Astrocyte (in vitro differentiated cells and primary cell): Measurements from ENCODE around the gene FASN. TPM values are rescaled to one million over a fixed set of nuclear protein-coding genes. Genes with fewer than 3 reads are reported as not detected.

ENCODE experiments used
- DNase-seq: peaks from one replicate; pipeline ENCODE4 v3.0.0-alpha.2; 2010; ENCODE audit warnings: low read depth
- FAIRE-seq: peaks from 2 replicates; lab custom pipeline; 2011; peaks lifted over from hg19 to GRCh38; lab: Jason Lieb, UNC
- H2AFZ ChIP-seq: 2 replicates; pipeline ENCODE4 v1.6.0; 2012; ENCODE audit warnings: low read depth, low read length, inconsistent platforms
- H3K27ac ChIP-seq: 2 replicates; pipeline ENCODE4 v1.5.1; 2011; ENCODE audit warnings: low read depth, low read length, inconsistent platforms
- H3K27me3 ChIP-seq: 2 replicates; pipeline ENCODE4 v1.6.0; 2011; ENCODE audit warnings: low read length, inconsistent platforms; ENCODE audit not compliant: insufficient read depth
- H3K36me3 ChIP-seq: 2 replicates; pipeline ENCODE4 v1.5.1; 2011; ENCODE audit warnings: low read length, inconsistent platforms; ENCODE audit not compliant: insufficient read depth
- H3K4me1 ChIP-seq: 2 replicates; pipeline ENCODE4 v1.5.1; 2011; ENCODE audit warnings: low read length, inconsistent platforms; ENCODE audit not compliant: insufficient read depth
- H3K4me2 ChIP-seq: 2 replicates; pipeline ENCODE4 v1.6.0; 2012; ENCODE audit warnings: low read length, inconsistent platforms
- H3K4me3 ChIP-seq: 2 replicates; pipeline ENCODE4 v1.5.1; 2011; ENCODE audit warnings: low read depth, mild to moderate bottlenecking, low read length, inconsistent platforms; ENCODE audit not compliant: insufficient read depth
- H3K79me2 ChIP-seq: 2 replicates; pipeline ENCODE4 v1.6.0; 2012; ENCODE audit warnings: mild to moderate bottlenecking, low read length, inconsistent platforms; ENCODE audit not compliant: insufficient read depth
- H3K9ac ChIP-seq: 2 replicates; pipeline ENCODE4 v1.6.0; 2012; ENCODE audit warnings: mild to moderate bottlenecking, low read length, inconsistent platforms
- H3K9me3 ChIP-seq: 2 replicates; pipeline ENCODE4 v1.5.1; 2012; ENCODE audit warnings: low read depth, mild to moderate bottlenecking, low read length, inconsistent platforms; ENCODE audit not compliant: insufficient read depth
- H4K20me1 ChIP-seq: 2 replicates; pipeline ENCODE4 v1.6.0; 2012; ENCODE audit warnings: low read length, inconsistent platforms; ENCODE audit not compliant: insufficient read depth
- H3K27ac Mint-ChIP-seq: one replicate; pipeline ENCODE4 v1.8.0; 2021; ENCODE audit warnings: mild to moderate bottlenecking, mixed read lengths; ENCODE audit not compliant: unreplicated experiment
- H3K27me3 Mint-ChIP-seq: one replicate; pipeline ENCODE4 v1.8.0; 2021; ENCODE audit warnings: low read depth, mixed read lengths; ENCODE audit not compliant: unreplicated experiment
- H3K36me3 Mint-ChIP-seq: one replicate; pipeline ENCODE4 v1.8.0; 2021; ENCODE audit warnings: low read depth, mixed read lengths; ENCODE audit not compliant: unreplicated experiment
- H3K4me1 Mint-ChIP-seq: one replicate; pipeline ENCODE4 v1.8.0; 2021; ENCODE audit warnings: low read depth, mixed read lengths; ENCODE audit not compliant: unreplicated experiment
- H3K4me3 Mint-ChIP-seq: one replicate; pipeline ENCODE4 v1.8.0; 2021; ENCODE audit warnings: mild to moderate bottlenecking, moderate library complexity, mixed read lengths; ENCODE audit not compliant: unreplicated experiment
- H3K9me3 Mint-ChIP-seq: one replicate; pipeline ENCODE4 v1.8.0; 2021; ENCODE audit warnings: mild to moderate bottlenecking, mixed read lengths; ENCODE audit not compliant: unreplicated experiment
- EZH2 ChIP-seq: IDR thresholded peaks from 2 replicates; pipeline ENCODE4 v1.6.1; 2012; ENCODE audit warnings: mild to moderate bottlenecking, low read length, inconsistent platforms; ENCODE audit not compliant: insufficient read depth
- total RNA-seq: library from RNA; stranded (reverse); gene quantifications from 2 replicates; pipeline ENCODE4 v1.2.1, GENCODE V29; 2021
- TF ChIP-seq, protein P1 (sequence below): IDR thresholded peaks from 2 replicates; pipeline ENCODE4 v1.5.1; 2011; ENCODE audit warnings: low read depth, mild to moderate bottlenecking, inconsistent platforms, low read length, moderate library complexity; ENCODE audit not compliant: insufficient read depth

The FASN gene
- total RNA-seq, 1 donor from 2014 or later = 203 TPM

DNA sequence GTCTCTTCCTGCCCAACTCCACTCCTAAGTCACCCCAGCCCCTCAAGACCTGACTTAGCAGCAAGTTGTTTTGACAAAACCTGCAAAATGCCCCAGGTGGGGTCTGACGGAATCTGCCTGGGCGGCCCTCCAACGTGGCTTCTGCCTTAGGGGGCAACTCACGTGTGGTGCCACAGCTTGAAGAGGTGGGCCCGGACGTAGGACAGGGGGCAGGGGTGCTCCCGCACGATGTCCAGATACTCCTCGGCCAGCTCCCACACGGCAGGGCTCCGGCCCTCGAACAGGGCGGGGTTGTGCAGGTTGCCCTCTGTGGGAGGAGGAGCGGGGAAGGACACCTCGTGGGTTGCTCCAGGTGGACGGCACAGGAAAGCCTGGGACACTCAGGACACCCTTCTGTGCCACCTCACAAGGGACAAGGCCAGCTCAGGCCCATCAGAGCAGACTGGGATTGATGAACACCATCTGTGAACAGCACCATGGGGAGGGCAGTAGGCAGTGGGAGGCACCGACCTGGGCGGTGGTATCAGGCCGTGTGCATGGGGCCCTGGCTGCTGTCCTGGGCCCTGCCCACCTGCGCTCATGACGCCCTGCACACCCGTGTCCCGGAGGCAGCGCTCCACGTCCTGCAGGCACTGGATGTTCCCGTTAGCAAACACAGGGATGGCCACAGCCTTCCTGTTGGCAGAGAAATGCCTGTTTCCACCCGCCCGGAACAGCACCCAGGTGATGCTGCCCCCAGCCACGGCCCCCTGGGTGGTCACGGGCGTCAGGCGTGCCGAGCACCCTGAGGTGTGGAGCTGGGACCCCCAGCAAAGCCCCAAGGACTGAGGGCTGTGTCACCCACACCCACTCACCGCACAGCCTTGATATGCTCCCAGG, 36.8 kb downstream of the FASN start:
- Histone ChIP-seq H3K9ac (no peak overlapping the region), H3K79me2 (peaks cover 29% of the 10 kb centered on the region), H3K4me3 (no peak overlapping the region), H3K4me2 (no peak overlapping the region), H3K27me3 (no peaks in the 10 kb centered on the region), H2AFZ (no peak overlapping the region), H3K27ac (no peak overlapping the region), H4K20me1 (peaks cover 48% of the 10 kb centered on the region), H3K36me3 (peaks cover 5% of the 10 kb centered on the region), H3K9me3 (no peaks in the 10 kb centered on the region), H3K4me1 (peaks cover 12% of the 10 kb centered on the region)
- no peaks in the 10 kb centered on the region for H3K27me3 Mint-ChIP-seq
- no peaks in the 10 kb centered on the region for H3K9me3 Mint-ChIP-seq
- no peak for DNase-seq
- no peak overlapping the region for H3K27ac Mint-ChIP-seq
- TF ChIP-seq EZH2 = no peak
- TF ChIP-seq, protein P1, sequence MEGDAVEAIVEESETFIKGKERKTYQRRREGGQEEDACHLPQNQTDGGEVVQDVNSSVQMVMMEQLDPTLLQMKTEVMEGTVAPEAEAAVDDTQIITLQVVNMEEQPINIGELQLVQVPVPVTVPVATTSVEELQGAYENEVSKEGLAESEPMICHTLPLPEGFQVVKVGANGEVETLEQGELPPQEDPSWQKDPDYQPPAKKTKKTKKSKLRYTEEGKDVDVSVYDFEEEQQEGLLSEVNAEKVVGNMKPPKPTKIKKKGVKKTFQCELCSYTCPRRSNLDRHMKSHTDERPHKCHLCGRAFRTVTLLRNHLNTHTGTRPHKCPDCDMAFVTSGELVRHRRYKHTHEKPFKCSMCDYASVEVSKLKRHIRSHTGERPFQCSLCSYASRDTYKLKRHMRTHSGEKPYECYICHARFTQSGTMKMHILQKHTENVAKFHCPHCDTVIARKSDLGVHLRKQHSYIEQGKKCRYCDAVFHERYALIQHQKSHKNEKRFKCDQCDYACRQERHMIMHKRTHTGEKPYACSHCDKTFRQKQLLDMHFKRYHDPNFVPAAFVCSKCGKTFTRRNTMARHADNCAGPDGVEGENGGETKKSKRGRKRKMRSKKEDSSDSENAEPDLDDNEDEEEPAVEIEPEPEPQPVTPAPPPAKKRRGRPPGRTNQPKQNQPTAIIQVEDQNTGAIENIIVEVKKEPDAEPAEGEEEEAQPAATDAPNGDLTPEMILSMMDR = no peak
- FAIRE-seq = no peak
- peaks cover 3% of the 10 kb centered on the region for H3K36me3 Mint-ChIP-seq
- H3K4me1 Mint-ChIP-seq = no peaks in the 10 kb centered on the region
- no peak overlapping the region for H3K4me3 Mint-ChIP-seq

DNA sequence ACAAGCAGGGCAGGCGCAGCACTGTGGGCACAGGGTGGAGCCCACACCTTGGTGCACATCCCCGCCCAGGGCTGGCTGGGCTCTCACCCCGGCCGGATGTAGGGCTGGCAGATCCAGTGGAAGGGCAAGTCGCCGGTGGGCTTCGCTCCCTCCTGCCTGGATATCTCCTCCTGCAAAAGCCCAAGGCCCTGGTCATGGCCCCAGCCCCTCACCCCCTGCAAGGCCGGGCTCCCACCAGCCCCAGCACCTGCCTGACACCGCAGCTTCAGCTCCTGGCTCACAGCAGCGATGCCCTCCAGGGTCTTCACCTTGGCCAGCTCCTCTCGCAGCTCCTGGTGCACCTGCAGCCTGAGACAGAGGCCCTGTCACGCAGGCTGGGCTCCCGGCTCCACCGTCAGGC, 37.4 kb downstream of the FASN start:
- DNase-seq (no peak), FAIRE-seq (no peak)
- no peak overlapping the region for H3K27ac Mint-ChIP-seq

More for the DNA sequence above, 37.4 kb downstream of the FASN start:
- peaks cover 7% of the 10 kb centered on the region for H3K4me1 ChIP-seq
- no peak overlapping the region for H3K27ac ChIP-seq
- H3K4me2 ChIP-seq = no peak overlapping the region
- no peak overlapping the region for H3K9ac ChIP-seq
- no peak for TF ChIP-seq EZH2
- TF ChIP-seq, protein P1 = no peak
- no peak overlapping the region for H2AFZ ChIP-seq
- no peaks in the 10 kb centered on the region for H3K27me3 ChIP-seq
- peaks cover 54% of the 10 kb centered on the region for H4K20me1 ChIP-seq
- no peak overlapping the region for H3K4me3 ChIP-seq
- no peaks in the 10 kb centered on the region for H3K9me3 Mint-ChIP-seq
- peaks cover 23% of the 10 kb centered on the region for H3K79me2 ChIP-seq
- H3K36me3 Mint-ChIP-seq = peaks cover 3% of the 10 kb centered on the region
- no peak overlapping the region for H3K4me3 Mint-ChIP-seq
- no peaks in the 10 kb centered on the region for H3K27me3 Mint-ChIP-seq
- no peaks in the 10 kb centered on the region for H3K4me1 Mint-ChIP-seq
- no peaks in the 10 kb centered on the region for H3K9me3 ChIP-seq
- H3K36me3 ChIP-seq = peaks cover 5% of the 10 kb centered on the region
